ENCODE results near the gene GABRA5.

The GABRA5 gene

DNA sequence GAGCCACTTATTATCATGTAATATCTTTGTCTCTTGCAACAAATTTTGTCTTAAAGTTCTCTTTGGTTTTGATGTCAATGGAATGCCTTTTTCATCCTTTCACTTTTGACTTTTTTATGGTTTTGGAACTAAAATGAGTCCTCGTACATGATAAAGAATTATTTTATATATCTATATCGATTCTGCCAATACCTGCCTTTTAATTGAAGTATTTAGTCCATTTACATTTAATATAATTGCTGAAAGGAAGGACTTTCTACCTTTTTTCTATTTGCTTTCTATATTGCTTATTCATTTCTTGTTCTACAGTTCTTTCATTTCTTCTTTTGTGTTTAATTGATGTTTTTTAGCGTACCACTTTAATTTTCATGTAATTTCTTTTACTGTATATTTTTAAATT, 32.8 kb downstream of the GABRA5 start:
- DNase-seq (ENCODE audit: low read depth) = no peak
- TF ChIP-seq, protein P1, sequence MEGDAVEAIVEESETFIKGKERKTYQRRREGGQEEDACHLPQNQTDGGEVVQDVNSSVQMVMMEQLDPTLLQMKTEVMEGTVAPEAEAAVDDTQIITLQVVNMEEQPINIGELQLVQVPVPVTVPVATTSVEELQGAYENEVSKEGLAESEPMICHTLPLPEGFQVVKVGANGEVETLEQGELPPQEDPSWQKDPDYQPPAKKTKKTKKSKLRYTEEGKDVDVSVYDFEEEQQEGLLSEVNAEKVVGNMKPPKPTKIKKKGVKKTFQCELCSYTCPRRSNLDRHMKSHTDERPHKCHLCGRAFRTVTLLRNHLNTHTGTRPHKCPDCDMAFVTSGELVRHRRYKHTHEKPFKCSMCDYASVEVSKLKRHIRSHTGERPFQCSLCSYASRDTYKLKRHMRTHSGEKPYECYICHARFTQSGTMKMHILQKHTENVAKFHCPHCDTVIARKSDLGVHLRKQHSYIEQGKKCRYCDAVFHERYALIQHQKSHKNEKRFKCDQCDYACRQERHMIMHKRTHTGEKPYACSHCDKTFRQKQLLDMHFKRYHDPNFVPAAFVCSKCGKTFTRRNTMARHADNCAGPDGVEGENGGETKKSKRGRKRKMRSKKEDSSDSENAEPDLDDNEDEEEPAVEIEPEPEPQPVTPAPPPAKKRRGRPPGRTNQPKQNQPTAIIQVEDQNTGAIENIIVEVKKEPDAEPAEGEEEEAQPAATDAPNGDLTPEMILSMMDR (IDR thresholded peaks at IDR 0.05; ENCODE audit: low read length, missing control alignments) = no peak
- no peak overlapping the region for H3K4me3 ChIP-seq (replicated peaks; ENCODE audit: low read depth, low read length)

DNA sequence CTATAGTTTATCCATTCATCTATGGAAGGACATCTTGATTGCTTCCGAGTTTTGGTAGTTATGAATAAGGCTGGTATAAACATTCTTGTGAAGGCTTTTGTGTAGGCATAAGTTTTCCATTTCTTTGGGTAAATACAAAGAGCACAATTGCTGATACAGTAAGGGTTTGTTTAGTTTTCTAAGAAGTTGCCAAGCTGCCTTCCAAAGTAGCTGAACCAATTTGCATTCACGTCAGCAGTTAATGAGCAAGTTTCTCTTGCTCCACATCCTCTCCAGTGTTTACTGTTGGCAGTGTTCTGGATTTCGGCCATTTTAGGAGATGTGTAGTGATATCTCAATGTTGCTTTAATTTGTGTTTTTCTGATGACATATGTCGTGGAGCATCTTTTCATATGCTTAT, 34.2 kb downstream of the GABRA5 start:
- TF ChIP-seq, protein P1 (IDR thresholded peaks at IDR 0.05; ENCODE audit: low read length, missing control alignments) = no peak
- no peak overlapping the region for H3K4me3 ChIP-seq (replicated peaks; ENCODE audit: low read depth, low read length)
- no peak for DNase-seq (ENCODE audit: low read depth)

DNA sequence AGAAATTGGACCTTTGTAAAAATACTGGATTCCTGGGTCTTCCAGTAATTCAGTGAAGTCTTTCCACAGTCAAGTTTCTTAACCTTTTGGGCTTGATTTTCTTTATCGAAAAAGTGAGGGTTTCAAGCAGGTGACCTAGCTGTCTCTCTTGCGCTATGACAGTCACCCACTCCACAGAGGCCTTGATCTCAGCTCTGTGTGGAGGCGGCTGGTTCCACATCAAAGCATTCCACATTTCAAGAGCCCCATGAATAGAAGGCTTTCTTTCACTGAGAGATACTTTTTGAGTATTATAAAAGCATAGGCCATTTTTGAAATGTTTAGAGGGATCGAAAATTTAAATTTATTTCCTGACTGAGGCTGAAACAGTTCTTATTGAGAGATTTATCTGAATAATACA, 43.9 kb downstream of the GABRA5 start:
- TF ChIP-seq, protein P1 (IDR thresholded peaks at IDR 0.05; ENCODE audit: low read length, missing control alignments) = no peak
- no peak overlapping the region for H3K4me3 ChIP-seq (replicated peaks; ENCODE audit: low read depth, low read length)
- DNase-seq (ENCODE audit: low read depth) = no peak

DNA sequence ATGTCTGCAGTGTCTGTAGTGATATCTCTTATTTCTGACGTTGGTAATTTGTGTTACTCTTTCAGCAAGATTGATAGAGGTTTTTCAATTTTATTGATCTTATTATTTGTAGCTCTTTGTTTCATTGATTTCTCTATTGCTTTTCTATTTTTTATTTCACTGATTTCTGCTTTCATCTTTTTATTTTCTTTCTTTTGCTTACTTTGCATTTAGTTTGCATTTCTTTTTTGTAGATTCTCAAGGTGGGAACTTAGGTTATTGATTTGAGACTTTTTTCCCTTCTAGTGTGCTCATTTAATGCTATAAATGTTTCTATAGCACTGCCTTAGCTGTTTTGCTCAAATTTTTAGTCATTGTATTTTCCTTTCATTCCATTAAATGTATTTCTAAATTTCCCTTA, 54.6 kb downstream of the GABRA5 start:
- H3K4me3 ChIP-seq (replicated peaks; ENCODE audit: low read depth, low read length) = no peak overlapping the region
- no peak for DNase-seq (ENCODE audit: low read depth)
- TF ChIP-seq, protein P1 (IDR thresholded peaks at IDR 0.05; ENCODE audit: low read length, missing control alignments) = no peak

DNA sequence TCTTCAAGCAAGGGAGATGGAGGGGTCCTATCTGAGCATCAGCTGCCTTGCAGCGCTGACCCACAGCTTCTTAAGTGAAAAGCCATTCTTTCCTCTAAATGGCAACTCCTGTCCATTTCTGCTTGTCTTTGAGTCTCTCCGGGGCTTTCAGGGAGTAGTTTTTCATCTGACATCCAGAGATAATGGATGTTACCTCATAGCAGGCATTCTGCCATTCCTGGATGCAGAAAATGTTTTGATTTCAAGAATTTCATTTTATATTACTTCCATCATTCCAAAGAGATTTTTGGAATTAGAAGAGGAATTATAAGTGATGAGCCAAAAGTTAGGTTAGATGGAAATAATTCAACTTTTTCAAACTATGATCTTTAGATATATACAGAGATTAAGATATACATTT, 59.2 kb downstream of the GABRA5 start:
- TF ChIP-seq, protein P1 (IDR thresholded peaks at IDR 0.05; ENCODE audit: low read length, missing control alignments) = no peak
- DNase-seq (ENCODE audit: low read depth) = no peak
- no peak overlapping the region for H3K4me3 ChIP-seq (replicated peaks; ENCODE audit: low read depth, low read length)

DNA sequence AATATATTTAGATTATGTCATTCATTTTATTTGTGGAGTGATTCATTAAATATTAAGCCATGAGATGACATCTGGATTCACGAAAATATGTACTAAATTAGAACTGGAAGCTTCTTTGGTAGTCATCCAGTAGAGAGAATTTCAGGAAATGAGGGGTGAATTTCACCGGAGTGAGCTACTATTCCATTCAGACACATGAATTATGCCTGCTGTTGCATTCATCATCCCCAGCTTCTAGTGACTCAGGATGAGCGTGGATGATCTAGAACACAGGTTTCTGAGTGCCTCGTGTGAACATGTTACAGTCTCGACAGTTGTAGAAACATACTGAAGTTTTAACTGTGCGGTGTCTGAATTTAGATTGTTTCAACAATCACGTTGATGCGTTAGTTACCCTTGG, 61.2 kb downstream of the GABRA5 start:
- no peak overlapping the region for H3K4me3 ChIP-seq (replicated peaks; ENCODE audit: low read depth, low read length)
- TF ChIP-seq, protein P1 (IDR thresholded peaks at IDR 0.05; ENCODE audit: low read length, missing control alignments) = no peak
- DNase-seq (ENCODE audit: low read depth) = no peak

DNA sequence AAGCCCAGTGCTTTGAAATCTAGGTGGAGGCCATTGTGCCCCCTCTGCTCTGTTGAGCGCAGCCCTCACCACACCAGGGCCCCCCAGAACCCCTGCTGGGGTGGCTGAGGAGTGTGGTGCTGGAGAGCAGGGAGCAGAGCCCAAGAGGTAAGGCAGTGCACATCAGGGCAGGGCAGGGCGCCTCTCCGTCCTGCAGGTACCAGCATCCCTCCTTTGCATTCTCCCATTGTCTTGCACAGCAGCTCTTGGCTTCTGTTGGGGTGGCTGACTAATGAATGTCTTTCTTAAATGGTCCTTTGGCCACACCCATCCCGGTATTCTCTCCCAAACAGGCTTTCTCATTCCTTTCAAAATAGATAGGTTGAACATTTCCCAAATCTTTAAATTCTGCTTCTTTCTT, 62.7 kb downstream of the GABRA5 start:
- TF ChIP-seq, protein P1 (IDR thresholded peaks at IDR 0.05; ENCODE audit: low read length, missing control alignments) = no peak
- no peak for DNase-seq (ENCODE audit: low read depth)
- H3K4me3 ChIP-seq (replicated peaks; ENCODE audit: low read depth, low read length) = no peak overlapping the region

Measured in fibroblast of pulmonary artery (primary cell).